CD4-positive, alpha-beta T cell treated with Interleukin-21 for 1 hour (primary cell): ENCODE results near the gene TGFBR2.

ENCODE experiments used
- DNase-seq: peaks from one replicate; pipeline ENCODE4 v3.0.0-alpha.2; 2020

TGFBR2 gene

GRCh38 chr3:30675774-30676173, 69.4 kb downstream of the TGFBR2 start:
- DNase-seq, result no peak

- no peak for DNase-seq
Observed at GRCh38 chr3:30676424-30677346, 70.3 kb downstream of the TGFBR2 start.

- no peak for DNase-seq
Observed at GRCh38 chr3:30677347-30677685, 70.9 kb downstream of the TGFBR2 start.

GRCh38 chr3:30679045-30679444, 72.6 kb downstream of the TGFBR2 start:
- DNase-seq, result no peak

GRCh38 chr3:30680789-30681648, 74.6 kb downstream of the TGFBR2 start:
- no peak for DNase-seq

- DNase-seq, result no peak
Observed at GRCh38 chr3:30681649-30682211, 75.3 kb downstream of the TGFBR2 start.

- no peak for DNase-seq
Observed at GRCh38 chr3:30682434-30683155, 76.2 kb downstream of the TGFBR2 start.

- DNase-seq, result no peak
Observed at GRCh38 chr3:30683769-30684168, 77.4 kb downstream of the TGFBR2 start.

- DNase-seq, result no peak
Observed at GRCh38 chr3:30684356-30684755, 78.0 kb downstream of the TGFBR2 start.

GRCh38 chr3:30685267-30685667, 78.9 kb downstream of the TGFBR2 start:
- DNase-seq, result no peak

- DNase-seq, result no peak
Observed at GRCh38 chr3:30686176-30686575, 79.8 kb downstream of the TGFBR2 start.

- DNase-seq, result no peak
Observed at GRCh38 chr3:30686799-30687198, 80.4 kb downstream of the TGFBR2 start.

GRCh38 chr3:30687930-30688570, 81.6 kb downstream of the TGFBR2 start:
- no peak for DNase-seq

GRCh38 chr3:30688776-30689641, 82.6 kb downstream of the TGFBR2 start:
- DNase-seq, result no peak

- no peak for DNase-seq
Observed at GRCh38 chr3:30690199-30690598, 83.8 kb downstream of the TGFBR2 start.

- no peak for DNase-seq
Observed at GRCh38 chr3:30691249-30691880, 85.0 kb downstream of the TGFBR2 start.

GRCh38 chr3:30691944-30692343, 85.5 kb downstream of the TGFBR2 start:
- DNase-seq, result no peak

GRCh38 chr3:30692498-30693130, 86.2 kb downstream of the TGFBR2 start:
- no peak for DNase-seq

- DNase-seq, result peak; percentile 78
Observed at GRCh38 chr3:30693470-30694120, 87.2 kb downstream of the TGFBR2 start.

- no peak for DNase-seq
Observed at GRCh38 chr3:30694148-30694547, 87.7 kb downstream of the TGFBR2 start.
